Endothelial cell of umbilical vein (primary cell): Measurements from ENCODE around the gene THSD4.

Experiments used
- EZH2 ChIP-seq: IDR thresholded peaks from 2 replicates; pipeline ENCODE4 v1.6.1; 2012; ENCODE audit warnings: borderline replicate concordance, low read depth, mild to moderate bottlenecking, moderate library complexity, low read length, inconsistent platforms; ENCODE audit not compliant: severe bottlenecking
- JUN ChIP-seq: IDR thresholded peaks from 2 replicates; pipeline ENCODE4 v1.6.1; 2011; ENCODE audit warnings: borderline replicate concordance, low read depth; ENCODE audit not compliant: insufficient read length, insufficient read depth
- MYC ChIP-seq: IDR thresholded peaks from one replicate; pipeline ENCODE4 v1.6.1; 2011; ENCODE audit warnings: mild to moderate bottlenecking, low read depth, low read length
- POLR2AphosphoS5 ChIP-seq: IDR thresholded peaks from 2 replicates; pipeline ENCODE4 v1.6.1; 2012; ENCODE audit warnings: low read depth, mild to moderate bottlenecking, control low read depth, low read length, moderate library complexity; ENCODE audit not compliant: insufficient read depth
- TF ChIP-seq, protein P1 (sequence below), 2 donors: IDR thresholded peaks; 1 replicate in 1 of 2; 2 replicates in 1 of 2; pipeline ENCODE4 v1.5.1; 2011; ENCODE audit warnings: low read length in 2 of 2, mild to moderate bottlenecking in 2 of 2, moderate library complexity in 2 of 2, control low read depth in 1 of 2, inconsistent platforms in 1 of 2, low read depth in 1 of 2; ENCODE audit not compliant: insufficient read depth in 1 of 2; ENCODE audit errors: extremely low read depth in 1 of 2

DNA sequence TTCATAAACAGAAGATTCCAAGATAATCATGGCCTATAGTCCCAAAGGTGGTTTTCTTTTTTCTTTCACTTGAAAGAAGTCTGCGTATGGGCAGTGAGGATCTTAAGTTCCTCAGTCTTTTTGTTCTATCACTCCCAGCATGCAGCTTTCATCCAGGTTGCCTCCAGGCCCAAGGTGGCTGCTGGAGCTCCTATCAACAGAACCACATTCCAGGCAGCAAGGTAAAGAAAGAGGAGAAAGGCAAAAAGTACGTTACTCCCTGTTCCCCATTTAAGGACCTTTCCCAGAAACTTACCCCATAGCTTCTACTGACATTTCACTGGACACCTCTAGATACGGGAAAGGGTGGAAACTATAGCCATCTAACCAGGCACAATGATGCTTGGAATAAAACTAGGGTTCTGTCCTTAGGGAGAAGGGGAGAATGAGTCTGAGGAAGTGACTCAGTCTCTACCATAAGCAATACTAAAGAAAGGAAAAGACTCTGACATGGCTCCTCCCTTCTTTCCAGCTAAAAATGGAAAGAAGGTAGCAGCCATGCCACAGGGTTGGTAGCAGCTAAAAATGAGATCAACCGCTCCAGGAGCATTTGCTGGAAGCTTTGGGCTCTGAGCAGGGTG, 381.2 kb downstream of the THSD4 start:
- TF ChIP-seq, protein P1, sequence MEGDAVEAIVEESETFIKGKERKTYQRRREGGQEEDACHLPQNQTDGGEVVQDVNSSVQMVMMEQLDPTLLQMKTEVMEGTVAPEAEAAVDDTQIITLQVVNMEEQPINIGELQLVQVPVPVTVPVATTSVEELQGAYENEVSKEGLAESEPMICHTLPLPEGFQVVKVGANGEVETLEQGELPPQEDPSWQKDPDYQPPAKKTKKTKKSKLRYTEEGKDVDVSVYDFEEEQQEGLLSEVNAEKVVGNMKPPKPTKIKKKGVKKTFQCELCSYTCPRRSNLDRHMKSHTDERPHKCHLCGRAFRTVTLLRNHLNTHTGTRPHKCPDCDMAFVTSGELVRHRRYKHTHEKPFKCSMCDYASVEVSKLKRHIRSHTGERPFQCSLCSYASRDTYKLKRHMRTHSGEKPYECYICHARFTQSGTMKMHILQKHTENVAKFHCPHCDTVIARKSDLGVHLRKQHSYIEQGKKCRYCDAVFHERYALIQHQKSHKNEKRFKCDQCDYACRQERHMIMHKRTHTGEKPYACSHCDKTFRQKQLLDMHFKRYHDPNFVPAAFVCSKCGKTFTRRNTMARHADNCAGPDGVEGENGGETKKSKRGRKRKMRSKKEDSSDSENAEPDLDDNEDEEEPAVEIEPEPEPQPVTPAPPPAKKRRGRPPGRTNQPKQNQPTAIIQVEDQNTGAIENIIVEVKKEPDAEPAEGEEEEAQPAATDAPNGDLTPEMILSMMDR (IDR thresholded peaks at IDR 0.05; ENCODE audit: extremely low read depth in 1 of 2, insufficient read depth in 1 of 2, low read depth in 1 of 2, low read length in 2 of 2) = no peak
- TF ChIP-seq POLR2AphosphoS5 (no peak), JUN (peak; percentile 68), EZH2 (no peak), MYC (no peak)
